ENCODE results near the gene CIC.

CIC gene

DNA sequence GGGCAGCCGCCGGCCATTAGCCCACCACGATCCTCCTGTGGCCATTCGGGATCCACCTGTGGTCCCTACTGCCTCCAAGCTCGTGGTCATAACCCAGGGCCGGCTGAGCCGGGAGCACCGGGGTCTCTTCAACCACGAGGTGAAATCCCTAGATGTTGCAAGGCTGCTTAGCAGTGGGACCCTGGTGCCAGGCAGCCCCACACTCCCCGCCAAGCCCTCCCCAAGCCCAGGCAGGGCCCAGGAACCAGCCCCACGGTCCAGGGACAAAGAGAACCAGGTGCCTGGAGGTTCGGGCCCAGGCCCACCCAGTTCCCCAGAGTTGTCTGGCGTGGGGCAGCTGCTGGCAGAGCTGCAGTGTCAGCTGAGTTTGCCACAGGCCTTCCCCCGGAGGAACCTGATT, 40.6 kb downstream of the CIC start:
- H3K4me3 ChIP-seq (ENCODE audit: low read depth, low read length) = no peak overlapping the region
- H3K4me1 ChIP-seq = no peaks in the 10 kb centered on the region
- TF ChIP-seq, protein P1, sequence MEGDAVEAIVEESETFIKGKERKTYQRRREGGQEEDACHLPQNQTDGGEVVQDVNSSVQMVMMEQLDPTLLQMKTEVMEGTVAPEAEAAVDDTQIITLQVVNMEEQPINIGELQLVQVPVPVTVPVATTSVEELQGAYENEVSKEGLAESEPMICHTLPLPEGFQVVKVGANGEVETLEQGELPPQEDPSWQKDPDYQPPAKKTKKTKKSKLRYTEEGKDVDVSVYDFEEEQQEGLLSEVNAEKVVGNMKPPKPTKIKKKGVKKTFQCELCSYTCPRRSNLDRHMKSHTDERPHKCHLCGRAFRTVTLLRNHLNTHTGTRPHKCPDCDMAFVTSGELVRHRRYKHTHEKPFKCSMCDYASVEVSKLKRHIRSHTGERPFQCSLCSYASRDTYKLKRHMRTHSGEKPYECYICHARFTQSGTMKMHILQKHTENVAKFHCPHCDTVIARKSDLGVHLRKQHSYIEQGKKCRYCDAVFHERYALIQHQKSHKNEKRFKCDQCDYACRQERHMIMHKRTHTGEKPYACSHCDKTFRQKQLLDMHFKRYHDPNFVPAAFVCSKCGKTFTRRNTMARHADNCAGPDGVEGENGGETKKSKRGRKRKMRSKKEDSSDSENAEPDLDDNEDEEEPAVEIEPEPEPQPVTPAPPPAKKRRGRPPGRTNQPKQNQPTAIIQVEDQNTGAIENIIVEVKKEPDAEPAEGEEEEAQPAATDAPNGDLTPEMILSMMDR (IDR thresholded peaks at IDR 0.05; ENCODE audit: low read depth, low read length) = no peak
- no peaks in the 10 kb centered on the region for H3K9me3 ChIP-seq
- no peak for DNase-seq
- H3K27me3 ChIP-seq = no peaks in the 10 kb centered on the region
- peaks cover 5% of the 10 kb centered on the region; the same call in 1 of the 2 replicates for H3K36me3 ChIP-seq

DNA sequence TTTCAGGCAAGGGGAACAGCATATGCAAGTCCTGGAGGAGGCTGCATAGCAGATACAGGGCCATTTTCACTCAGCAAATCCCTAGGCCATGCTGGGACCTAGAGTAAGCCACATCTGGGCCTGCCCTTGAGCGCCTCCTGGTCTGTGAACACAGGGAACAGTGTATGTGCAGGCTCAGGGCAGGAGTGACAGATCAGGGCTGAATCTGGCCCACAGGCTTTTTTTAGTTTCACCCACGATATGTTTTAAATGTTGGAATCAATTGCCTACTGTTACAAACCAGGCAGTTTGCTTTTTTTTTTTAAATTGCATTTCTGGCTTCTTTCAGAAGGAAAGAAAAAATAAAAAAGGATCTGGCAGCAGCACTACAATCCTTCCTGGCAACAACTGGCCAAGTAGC, 42.6 kb downstream of the CIC start:
- Histone ChIP-seq H3K4me1 (no peaks in the 10 kb centered on the region), H3K9me3 (no peaks in the 10 kb centered on the region), H3K4me3 (ENCODE audit: low read depth, low read length) (no peak overlapping the region), H3K27me3 (no peaks in the 10 kb centered on the region), H3K36me3 (peaks cover 9% of the 10 kb centered on the region; the same call in 1 of the 2 replicates)
- no peak for DNase-seq
- TF ChIP-seq, protein P1 (IDR thresholded peaks at IDR 0.05; ENCODE audit: low read depth, low read length) = peak; percentile 42

DNA sequence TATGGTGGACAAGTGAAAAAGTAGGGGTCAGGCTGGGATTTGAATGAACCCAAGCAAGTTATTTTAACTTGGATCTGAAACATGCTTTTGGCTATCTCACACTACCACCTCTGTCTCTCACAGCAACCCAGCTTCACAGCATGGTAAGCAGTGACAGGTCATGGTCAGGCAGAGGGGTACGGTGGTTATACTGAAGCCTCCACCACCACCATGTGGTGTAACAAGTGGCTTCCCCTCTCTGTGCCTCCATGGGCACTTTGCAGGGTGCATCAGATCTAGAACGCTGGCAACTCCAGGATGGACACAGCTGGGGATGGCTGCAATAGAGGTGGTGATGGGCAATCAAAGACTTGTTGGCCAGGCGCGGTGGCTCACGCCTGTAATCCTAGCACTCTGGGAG, 43.3 kb downstream of the CIC start:
- DNase-seq = no peak
- H3K4me1 ChIP-seq = no peaks in the 10 kb centered on the region
- H3K9me3 ChIP-seq = no peaks in the 10 kb centered on the region
- TF ChIP-seq, protein P1 (IDR thresholded peaks at IDR 0.05; ENCODE audit: low read depth, low read length) = no peak
- H3K27me3 ChIP-seq = no peaks in the 10 kb centered on the region
- H3K36me3 ChIP-seq = peaks cover 9% of the 10 kb centered on the region; the same call in 1 of the 2 replicates
- H3K4me3 ChIP-seq (ENCODE audit: low read depth, low read length) = no peak overlapping the region; the same call in 1 of the 2 replicates

DNA sequence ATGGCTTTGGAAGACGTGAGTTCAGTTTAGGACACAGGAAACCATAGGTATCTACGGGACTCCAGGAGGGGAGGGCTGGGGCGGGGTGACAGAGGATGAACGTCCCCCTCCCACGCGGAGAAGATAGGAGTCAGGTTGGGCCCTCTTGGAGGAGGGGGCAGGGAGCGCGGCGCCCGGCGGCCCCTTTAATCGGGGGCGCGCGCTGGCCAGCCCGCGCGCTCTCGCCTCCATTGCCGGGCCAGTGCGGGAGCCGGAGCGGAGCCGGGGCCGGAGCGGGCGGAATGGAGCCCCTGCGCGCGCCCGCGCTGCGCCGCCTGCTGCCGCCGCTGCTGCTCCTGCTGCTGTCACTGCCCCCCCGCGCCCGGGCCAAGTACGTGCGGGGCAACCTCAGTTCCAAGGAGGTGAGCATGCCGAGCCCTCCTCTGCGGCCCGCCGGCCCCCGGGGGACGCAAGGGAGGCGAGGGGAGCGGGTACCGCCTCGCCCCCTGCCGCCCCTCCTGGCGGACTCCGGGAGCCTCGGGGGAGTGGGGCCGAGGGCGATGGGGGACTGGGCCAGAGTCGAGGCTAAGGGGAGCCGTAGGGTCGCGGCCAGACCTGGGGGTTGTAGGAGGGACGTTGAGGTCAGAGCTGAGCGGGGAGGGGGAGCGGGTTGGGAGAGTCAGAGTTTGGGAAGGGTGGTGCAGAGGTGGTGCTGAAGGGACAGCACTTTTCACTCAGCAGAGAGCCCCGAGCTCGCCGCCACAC, 44.2 kb downstream of the CIC start, which contains the start of gene TMEM145:
Gene TMEM145, plus strand, starts transcription at position 214 of the 744 bp plus-strand sequence. Its CDS starts 68 bp downstream, at position 282.
- peak within 1 kb of the TSS; percentile 86 for H3K4me3 ChIP-seq (ENCODE audit: low read depth, low read length)
- peak; percentile 84 for DNase-seq
- TF ChIP-seq, protein P1 (IDR thresholded peaks at IDR 0.05; ENCODE audit: low read depth, low read length) = no peak
- H3K27me3 ChIP-seq = no peaks in the 10 kb centered on the region
- H3K9me3 ChIP-seq = no peaks in the 10 kb centered on the region
- H3K36me3 ChIP-seq = peaks cover 9% of the 10 kb centered on the region; the same call in 1 of the 2 replicates
- H3K4me1 ChIP-seq = no peaks in the 10 kb centered on the region

DNA sequence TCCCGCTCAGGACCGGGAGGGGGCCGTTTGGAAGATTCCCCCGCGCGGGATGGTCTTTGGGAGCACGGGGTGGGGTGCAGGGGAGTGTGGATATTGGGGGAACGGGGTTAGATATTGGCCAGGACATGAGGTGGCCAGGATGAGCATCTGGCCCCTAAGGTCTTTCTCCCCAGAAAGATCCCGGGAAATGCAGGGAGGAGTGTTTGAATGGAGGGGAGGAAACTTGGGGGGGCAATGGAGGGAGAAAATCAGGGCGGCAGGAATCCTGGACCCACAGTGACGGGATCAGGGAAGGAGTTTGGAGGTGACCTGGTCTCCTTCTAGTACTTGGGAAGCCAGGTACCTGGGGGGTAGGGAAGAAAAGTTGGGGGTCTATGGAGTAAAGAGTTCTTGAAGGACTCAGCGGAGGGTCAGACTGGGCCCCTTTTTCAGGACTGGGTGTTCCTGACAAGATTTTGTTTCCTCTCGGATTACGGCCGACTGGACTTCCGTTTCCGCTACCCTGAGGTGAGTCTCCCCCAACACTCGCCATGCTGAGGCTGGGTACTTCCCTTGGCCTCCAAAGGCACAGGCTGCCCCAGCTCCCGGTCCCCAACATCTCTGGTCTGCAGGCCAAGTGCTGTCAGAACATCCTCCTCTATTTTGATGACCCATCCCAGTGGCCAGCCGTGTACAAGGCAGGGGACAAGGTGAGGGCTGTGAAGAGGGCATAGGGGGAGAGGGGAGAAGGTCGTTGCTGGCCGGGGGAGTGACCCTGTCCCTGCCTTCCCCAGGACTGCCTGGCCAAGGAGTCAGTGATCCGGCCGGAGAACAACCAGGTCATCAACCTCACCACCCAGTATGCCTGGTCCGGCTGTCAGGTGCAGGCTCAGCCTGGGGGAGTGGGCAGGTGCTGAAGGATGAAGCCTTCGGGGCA, 45.0 kb downstream of the CIC start:
- Histone ChIP-seq H3K27me3 (no peaks in the 10 kb centered on the region), H3K36me3 (peaks cover 9% of the 10 kb centered on the region; the same call in 1 of the 2 replicates)

More for the DNA sequence above, 45.0 kb downstream of the CIC start:
- Histone ChIP-seq H3K9me3 (no peaks in the 10 kb centered on the region), H3K4me1 (no peaks in the 10 kb centered on the region), H3K4me3 (ENCODE audit: low read depth, low read length) (peak overlapping the region; percentile 86)
- TF ChIP-seq, protein P1 (IDR thresholded peaks at IDR 0.05; ENCODE audit: low read depth, low read length) = no peak
- DNase-seq = no peak
